HG03571 (cell line): ENCODE results near the gene KASH5.
A peak's percentile ranks its signal among the peaks of the same experiment; 100 is the strongest.
"Not testable (repeated sequence)": the region's sequence is repeated elsewhere in the genome, so short reads cannot be mapped to it uniquely, and the experiment has no call there.

Experiments used
- ATAC-seq: cut with Tn5 transposase; IDR thresholded peaks from one replicate; pipeline ENCODE4 v1.9.1; 2021; ENCODE audit not compliant: unreplicated experiment

Gene KASH5

DNA sequence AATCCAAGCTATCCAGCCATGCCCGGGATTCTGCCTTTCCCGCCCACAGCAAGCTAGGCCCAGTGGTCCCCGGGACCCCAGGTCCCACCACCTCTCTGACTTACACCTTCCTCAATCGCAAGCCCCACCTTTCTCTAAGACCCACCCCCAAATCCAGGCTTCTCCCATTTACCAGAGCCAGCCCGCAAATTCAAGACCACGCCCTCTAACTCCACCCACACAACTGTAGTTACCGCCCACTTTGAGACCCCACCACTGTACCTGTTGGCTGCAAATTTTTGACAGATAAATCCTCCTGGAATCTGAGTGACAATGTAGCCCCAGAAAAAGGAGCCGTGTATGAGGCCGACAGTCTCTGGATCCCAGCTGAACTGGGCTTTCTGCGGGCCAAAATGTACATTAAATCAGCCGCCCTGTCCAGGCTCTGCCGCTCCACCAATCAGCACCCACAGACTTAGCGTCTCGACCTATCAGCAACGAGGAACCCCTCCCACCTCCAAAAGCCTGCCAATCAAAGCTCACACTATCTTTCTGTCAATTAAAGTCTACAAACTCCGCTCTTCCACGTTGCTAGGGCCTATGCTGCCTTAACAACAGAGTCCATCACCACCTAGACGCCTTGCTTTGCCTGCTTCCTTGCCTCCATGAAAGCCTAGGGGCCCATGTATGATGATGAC is 47.0 kb downstream of the KASH5 start:
- no peak for ATAC-seq

- ATAC-seq: no peak
Observed at GRCh38 chr19:49435670-49436069, 47.6 kb downstream of the KASH5 start.

GRCh38 chr19:49436381-49437017 is 48.5 kb downstream of the KASH5 start:
- no peak for ATAC-seq

- no peak for ATAC-seq
Observed at GRCh38 chr19:49437231-49437630, 49.2 kb downstream of the KASH5 start.

GRCh38 chr19:49438261-49438660 is 50.2 kb downstream of the KASH5 start:
- no peak for ATAC-seq

DNA sequence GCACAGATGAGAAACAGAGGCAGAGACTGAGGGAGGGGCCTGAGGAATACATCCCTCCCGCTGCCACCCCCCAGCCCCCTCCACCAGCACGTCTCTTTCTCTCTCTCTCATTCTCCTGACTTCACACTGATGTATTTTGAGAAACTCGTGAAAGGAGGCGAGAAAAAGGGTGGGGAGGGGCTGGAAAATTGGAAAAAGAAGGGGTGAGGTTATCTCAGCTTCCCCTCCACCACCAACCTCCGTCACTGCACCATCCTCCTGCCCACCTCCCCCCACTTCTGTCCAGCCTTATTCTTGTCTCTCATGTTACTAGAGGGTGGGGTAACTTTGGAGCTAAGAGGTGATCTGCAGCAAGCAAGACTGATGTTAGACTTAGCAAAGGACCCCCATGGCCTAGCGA is 51.8 kb downstream of the KASH5 start:
- no peak for ATAC-seq

GRCh38 chr19:49440439-49441209 is 52.6 kb downstream of the KASH5 start:
- no peak for ATAC-seq

DNA sequence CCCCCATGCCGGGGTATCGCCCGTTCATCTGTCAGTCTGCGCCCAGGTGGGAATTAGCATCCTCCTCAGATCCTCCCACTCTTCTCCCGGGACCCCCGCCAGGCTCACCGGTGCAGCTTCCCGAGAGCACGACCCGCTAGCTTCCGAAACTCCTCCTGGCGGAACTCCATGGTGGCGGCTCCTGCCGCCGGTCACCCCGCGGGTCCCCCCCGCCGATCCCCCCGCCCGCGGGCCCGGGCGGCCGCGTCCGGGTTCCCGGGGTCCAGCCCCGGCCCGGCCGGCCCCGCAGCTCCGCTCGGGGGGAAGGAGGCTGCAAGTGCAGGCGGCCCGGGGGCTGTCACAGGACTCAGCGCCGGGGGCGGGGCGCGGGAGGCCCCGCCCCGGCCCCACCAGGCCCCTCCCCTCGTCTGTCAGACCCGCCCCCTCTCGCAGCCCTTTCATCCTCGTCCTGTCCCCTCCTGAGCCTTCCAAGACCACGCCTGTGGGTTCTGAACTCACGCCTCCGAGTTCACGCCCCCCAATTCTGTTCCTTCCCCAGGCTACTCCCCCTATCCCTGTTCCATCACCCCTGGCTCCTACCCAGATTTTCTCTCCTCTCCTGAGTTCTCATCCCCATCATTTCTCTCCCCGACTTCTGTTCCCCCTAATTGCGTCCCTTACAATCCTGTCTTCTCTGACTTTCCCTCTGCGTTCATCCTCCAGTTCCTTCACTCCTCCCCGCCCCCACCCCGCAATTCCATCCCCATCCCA is 53.3 kb downstream of the KASH5 start, which contains the start of gene SLC17A7:
SLC17A7 (minus strand) TSS at position 318 of the 750 bp plus-strand sequence; CDS start at position 170, 148 bp downstream.
- ATAC-seq: no peak

DNA sequence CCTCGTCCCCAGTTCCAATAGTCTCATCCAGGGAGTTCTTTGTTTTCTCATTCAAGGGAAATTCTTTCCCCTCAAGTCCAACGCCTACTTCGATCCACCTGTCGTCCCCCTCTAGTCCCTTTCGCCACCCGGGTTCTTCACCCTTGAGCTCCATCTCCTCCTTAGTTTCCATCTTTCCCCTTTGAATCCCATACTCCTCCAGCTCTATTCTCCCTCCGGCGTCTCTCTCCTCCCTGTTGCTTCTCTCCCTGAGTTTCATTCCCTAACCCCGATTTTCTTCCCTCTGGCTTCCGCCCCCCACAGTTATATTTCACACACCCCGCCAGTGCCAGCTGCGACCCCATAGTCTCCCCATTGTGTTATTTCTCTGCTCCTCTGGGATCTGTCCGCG is 53.9 kb downstream of the KASH5 start:
- no peak for ATAC-seq

DNA sequence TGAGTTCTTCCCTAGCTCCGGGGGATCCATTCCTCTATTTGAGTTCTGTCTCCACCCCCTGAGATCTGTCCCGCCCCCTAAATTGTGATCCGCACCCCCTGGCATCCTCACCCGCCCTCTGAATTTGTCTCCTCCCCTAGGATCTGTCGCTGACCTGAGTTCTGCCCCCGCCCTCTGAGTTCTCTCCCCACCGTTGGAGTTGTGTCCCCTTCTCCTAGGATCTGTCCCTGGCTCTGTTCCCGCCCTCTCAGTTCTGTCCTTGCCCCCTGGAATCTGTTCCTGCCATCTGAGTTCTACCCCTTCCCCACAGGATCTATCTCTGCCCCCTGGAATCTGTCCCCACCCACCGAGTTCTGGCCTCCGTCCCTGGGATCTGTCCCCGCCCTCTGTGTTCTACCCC is 54.3 kb downstream of the KASH5 start:
- ATAC-seq: no peak

DNA sequence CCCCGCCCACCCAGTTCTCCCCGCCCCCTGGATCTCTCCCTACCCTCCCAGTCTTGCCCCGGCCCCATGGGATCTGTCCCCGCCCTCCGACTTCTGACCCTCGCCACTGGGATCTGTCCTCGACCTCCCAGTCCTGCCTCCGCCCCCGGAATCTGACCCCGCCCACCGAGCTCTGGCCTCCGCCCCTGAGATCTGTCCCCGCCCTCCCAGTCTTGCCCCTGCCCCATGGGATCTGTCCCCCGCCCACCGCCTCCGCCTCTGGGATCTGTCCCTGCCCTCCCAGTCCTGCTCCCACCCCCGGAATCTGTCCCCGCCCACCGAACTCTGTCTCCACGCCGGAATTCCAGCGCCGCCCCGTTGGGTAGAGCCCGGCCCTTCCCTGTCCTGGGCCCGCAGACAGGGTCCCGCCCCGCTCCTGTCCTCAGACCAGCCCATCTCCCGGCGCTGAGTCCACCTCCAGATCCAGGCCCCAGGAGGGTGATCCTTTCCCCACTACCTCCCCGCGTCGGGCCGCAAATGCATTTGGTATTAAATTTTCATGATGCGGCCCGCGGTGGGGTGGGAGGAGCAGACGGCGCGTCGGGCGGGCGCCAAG is 54.8 kb downstream of the KASH5 start:
- no peak for ATAC-seq

DNA sequence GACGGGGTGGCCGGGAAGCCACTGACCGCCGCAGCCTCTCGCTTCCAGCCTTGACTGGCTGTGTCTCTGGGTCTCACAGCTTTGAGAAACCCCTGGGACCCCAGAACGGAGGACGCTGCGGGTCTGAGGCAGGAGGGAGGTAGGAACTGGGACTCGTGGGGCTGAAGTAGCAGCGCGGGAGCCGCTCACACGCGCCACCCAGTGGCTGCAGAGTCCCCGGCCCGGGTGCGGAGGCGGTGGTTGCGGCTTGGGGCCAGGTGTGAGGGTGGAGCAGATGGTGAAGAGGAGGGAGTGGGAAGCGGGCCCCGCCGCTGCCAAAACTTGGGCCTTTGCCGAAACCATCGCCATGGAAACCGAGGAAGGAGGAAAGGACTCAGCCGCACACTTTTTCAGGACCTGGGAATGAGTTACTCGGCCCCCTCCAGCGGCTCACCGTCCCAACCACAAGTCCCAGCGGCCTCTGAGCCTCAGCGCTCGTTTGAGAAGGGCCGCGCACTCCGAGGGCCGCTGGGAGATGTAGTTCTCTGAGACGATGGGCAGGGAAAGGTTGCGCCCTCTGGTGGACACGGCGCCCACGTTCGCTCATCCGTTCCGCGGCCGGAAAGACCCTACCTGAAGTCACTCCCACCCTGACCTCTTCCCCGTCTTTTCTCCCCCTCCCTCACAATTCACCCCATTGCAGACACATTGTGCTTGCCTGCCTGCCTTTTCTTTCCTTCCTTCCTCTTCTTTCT is 55.5 kb downstream of the KASH5 start:
- ATAC-seq: peak; percentile 68

GRCh38 chr19:49444100-49444700 is 56.2 kb downstream of the KASH5 start:
- ATAC-seq: not testable (repeated sequence)

DNA sequence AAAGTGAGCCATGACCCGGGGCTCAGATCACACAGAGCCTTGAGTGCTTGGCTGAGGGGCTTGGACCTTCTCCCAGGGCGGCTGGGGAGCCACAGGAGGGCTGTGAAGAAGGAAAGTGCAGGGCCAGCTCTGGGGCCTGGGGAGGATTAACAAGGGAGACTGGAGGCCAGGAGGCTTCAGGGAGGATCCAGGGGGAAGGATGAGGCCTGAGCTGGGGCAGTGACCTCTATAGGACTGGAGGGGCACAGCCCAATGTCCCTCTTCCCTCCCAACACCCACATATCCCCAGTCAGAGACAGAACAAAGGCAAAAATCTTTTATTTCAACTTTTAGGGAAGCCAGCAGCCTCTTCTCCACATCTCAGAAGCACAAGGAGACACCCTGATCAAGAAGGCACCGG is 57.9 kb downstream of the KASH5 start:
- no peak for ATAC-seq

- ATAC-seq: no peak
Observed at GRCh38 chr19:49447485-49448431, 59.7 kb downstream of the KASH5 start.

DNA sequence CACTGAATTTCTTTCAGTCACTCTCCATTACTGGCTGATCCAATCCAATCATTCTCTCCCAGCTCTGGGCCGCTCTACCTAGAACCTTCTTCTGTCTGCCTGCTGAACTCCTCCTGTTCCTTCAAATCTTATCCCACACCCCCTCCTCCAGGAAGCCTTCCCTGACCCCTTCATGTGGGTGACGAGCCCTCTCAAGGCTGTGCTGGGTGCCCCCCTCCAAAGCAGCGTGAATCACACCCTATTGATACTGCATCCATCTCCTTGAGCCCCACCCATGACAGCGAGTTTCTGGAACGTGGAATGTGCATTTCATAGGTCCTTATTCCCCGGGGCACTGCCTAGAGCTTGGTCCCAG is 60.4 kb downstream of the KASH5 start:
- ATAC-seq: no peak

DNA sequence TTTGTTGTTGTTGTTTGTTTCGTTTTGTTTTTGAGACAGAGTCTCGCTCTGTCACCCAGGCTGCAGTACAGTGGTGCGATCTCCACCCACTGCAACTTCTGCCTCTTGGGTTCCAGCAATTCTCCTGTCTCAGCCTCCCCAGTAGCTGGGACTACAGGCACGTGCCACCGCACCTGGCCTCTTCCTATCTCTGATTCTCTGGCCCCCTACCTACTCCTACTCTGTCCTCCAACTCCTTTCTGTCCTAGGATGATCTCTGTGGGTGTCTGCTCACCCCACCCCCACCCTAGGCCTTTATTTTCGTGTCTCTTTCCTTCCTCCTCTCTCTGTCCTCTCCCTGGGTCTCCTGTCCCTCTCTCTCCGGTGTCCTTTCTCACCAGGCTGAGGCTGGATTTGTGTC is 62.4 kb downstream of the KASH5 start:
- ATAC-seq: no peak

- peak; percentile 45 for ATAC-seq
Observed at GRCh38 chr19:49451430-49452181, 63.6 kb downstream of the KASH5 start, which contains the start of gene PIH1D1. Gene PIH1D1, minus strand, starts transcription at chr19:49451814. Its CDS starts 240 bp downstream, at chr19:49451574.
